GM19372 (cell line): ENCODE data around the gene SFMBT2.

ENCODE experiments used
- ATAC-seq: cut with Tn5 transposase; IDR thresholded peaks from one replicate; pipeline ENCODE4 v1.9.1; 2021; ENCODE audit warnings: mild to moderate bottlenecking, low read depth, moderate library complexity; ENCODE audit not compliant: unreplicated experiment

Gene SFMBT2

GRCh38 chr10:7410862-7411670 lies at the start of gene SFMBT2:
SFMBT2 (minus strand) TSS chr10:7411034; CDS start chr10:7381898, 29,136 bp downstream.
- peak; percentile 40 for ATAC-seq

- no peak for ATAC-seq
Measured at GRCh38 chr10:7460006-7460405, 49.2 kb upstream of the SFMBT2 start.

- ATAC-seq = no peak
Measured at GRCh38 chr10:7458556-7458955, 47.7 kb upstream of the SFMBT2 start.

GRCh38 chr10:7457478-7458316 lies 46.9 kb upstream of the SFMBT2 start:
- ATAC-seq = no peak

GRCh38 chr10:7449063-7449695 lies 38.3 kb upstream of the SFMBT2 start:
- ATAC-seq = no peak

- peak; percentile 67 for ATAC-seq
Measured at GRCh38 chr10:7445474-7446185, 34.8 kb upstream of the SFMBT2 start.

- ATAC-seq = no peak
Measured at GRCh38 chr10:7444551-7445121, 33.8 kb upstream of the SFMBT2 start.

GRCh38 chr10:7443036-7443435 lies 32.2 kb upstream of the SFMBT2 start:
- no peak for ATAC-seq

- ATAC-seq = no peak
Measured at GRCh38 chr10:7441403-7442147, 30.7 kb upstream of the SFMBT2 start.

GRCh38 chr10:7439696-7440095 lies 28.9 kb upstream of the SFMBT2 start:
- ATAC-seq = no peak

- ATAC-seq = no peak
Measured at GRCh38 chr10:7438196-7438986, 27.6 kb upstream of the SFMBT2 start.

- no peak for ATAC-seq
Measured at GRCh38 chr10:7436490-7437100, 25.8 kb upstream of the SFMBT2 start.

- ATAC-seq = no peak
Measured at GRCh38 chr10:7435674-7436073, 24.8 kb upstream of the SFMBT2 start.

GRCh38 chr10:7434378-7434777 lies 23.5 kb upstream of the SFMBT2 start:
- no peak for ATAC-seq

GRCh38 chr10:7433861-7434260 lies 23.0 kb upstream of the SFMBT2 start:
- no peak for ATAC-seq

- no peak for ATAC-seq
Measured at GRCh38 chr10:7432884-7433726, 22.3 kb upstream of the SFMBT2 start.

- no peak for ATAC-seq
Measured at GRCh38 chr10:7428673-7429350, 18.0 kb upstream of the SFMBT2 start.
